ENCODE data around the gene ABCC9.

The ABCC9 gene

DNA sequence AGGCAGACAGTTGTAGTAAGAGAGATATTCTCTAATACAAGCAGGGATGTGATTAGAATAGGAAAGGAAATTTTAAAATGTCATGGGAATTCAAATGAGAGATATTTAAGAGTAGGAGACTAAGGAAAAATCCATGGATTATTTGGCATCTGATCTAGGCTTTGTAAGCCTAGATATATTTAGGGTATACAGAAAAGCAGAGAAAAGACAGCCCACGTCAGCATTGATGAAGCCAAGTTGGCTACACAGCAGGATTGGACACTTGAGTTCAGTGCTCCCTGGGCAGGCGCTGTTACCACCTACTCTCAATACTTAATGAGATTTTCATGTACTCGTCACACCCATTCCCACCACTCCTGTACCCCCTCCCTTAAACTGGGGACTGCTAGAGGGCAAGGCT is 165.1 kb downstream of the ABCC9 start:
- H3K27ac ChIP-seq: no peak overlapping the region
- CTCF ChIA-PET: no interaction called here
- no peak for DNase-seq (ENCODE audit: low spot score)
- POLR2A ChIA-PET (ENCODE audit: low non-redundant PET): no interaction called here
- TF ChIP-seq CTCF (conservative IDR thresholded peaks at IDR 0.05; ENCODE audit: low read depth): no peak

DNA sequence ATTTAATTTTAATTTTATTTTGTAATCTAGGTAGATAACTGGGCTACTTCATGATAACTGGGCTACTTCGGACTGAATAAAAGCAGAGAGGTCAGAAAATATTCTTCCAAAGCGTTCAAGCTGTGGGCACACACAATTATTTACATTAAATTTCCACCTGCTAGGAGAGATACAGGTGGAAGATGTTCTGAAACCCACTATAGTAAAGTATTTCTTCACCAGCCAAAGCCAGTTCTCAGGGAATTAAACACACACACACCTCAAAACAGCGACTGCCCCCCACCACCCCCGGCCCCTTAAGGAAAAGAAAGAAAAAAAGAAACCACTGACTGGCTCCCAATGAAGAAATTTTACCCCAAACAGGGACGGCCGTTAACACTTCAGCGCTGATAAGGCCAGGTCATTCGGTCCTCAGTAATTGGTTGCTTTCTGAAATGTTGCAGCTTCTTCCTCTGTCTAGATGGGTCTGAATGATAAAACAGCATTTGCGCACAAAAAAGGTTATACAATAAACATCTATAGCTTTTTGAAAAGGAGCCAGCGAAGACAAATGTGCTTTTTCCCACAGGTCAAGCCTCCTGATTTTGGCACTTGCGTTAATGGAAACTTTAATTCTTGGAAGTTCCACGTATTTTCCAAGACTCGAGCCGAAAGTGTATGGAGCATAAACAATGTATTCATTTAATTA is 165.9 kb downstream of the ABCC9 start:
- no peak overlapping the region for H3K27ac ChIP-seq
- DNase-seq (ENCODE audit: low spot score): no peak
- no peak for TF ChIP-seq CTCF (conservative IDR thresholded peaks at IDR 0.05; ENCODE audit: low read depth)
- POLR2A ChIA-PET (ENCODE audit: low non-redundant PET): no interaction called here
- CTCF ChIA-PET: no interaction called here

- DNase-seq (ENCODE audit: low spot score): no peak
- POLR2A ChIA-PET (ENCODE audit: low non-redundant PET): no interaction called here
- TF ChIP-seq CTCF (conservative IDR thresholded peaks at IDR 0.05; ENCODE audit: low read depth): no peak
- CTCF ChIA-PET: no interaction called here
- H3K27ac ChIP-seq: no peak within 1 kb of the TSS
Measured at GRCh38 chr12:21774358-21775132, 166.7 kb downstream of the ABCC9 start, which contains the start of gene KCNJ8. KCNJ8 (minus strand) TSS chr12:21774706; CDS start chr12:21773616, 1,090 bp downstream.

- H3K27ac ChIP-seq: no peak overlapping the region
Measured at GRCh38 chr12:21773806-21774205, 167.4 kb downstream of the ABCC9 start.

GRCh38 chr12:21773263-21773741 is 167.9 kb downstream of the ABCC9 start:
- no peak for TF ChIP-seq CTCF (conservative IDR thresholded peaks at IDR 0.05; ENCODE audit: low read depth)
- ChIA-PET CTCF (no interaction called here), POLR2A (ENCODE audit: low non-redundant PET) (no interaction called here)
- DNase-seq (ENCODE audit: low spot score): no peak
- H3K27ac ChIP-seq: no peak overlapping the region

More at GRCh38 chr12:21773806-21774205, 167.4 kb downstream of the ABCC9 start:
- CTCF ChIA-PET: no interaction called here
- DNase-seq (ENCODE audit: low spot score): no peak
- TF ChIP-seq CTCF (conservative IDR thresholded peaks at IDR 0.05; ENCODE audit: low read depth): no peak
- POLR2A ChIA-PET (ENCODE audit: low non-redundant PET): no interaction called here

DNA sequence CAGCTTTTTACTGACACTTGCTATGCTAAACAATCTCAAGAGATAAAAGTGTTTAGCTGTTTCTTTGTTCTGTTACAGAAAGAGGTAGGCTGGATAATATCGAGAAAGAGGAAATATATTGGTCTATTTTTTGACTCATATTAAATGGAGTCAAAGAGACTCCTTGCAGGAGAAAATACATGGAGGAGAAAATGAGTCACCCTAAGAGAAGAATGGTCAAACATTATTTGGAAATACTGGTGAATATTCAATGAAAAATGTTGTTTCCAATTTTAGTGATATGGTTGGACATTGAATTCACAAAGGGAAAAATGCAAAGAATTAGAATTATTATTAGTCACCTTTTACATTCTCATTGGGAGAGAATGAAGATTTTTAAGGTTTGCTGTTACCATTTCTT is 169.9 kb downstream of the ABCC9 start:
- DNase-seq (ENCODE audit: low spot score): no peak
- TF ChIP-seq CTCF (conservative IDR thresholded peaks at IDR 0.05; ENCODE audit: low read depth): no peak
- CTCF ChIA-PET: no interaction called here
- no peak overlapping the region for H3K27ac ChIP-seq
- POLR2A ChIA-PET (ENCODE audit: low non-redundant PET): no interaction called here

All from RWPE1 (cell line).